Stimulated activated naive B cell treated with anti-CD40 and anti-IgM and Interleukin-4, amounts not matched to agents 10 μg/mL and 1 μg/mL and 100 μg/mL, for 72 hours (primary cell): ENCODE results near the gene IL6R.

Experiments used
- ATAC-seq, 2 donors: fragments of 150-1000 bp; cut with Tn5 transposase; replicated peaks; 2 replicates each; pipeline ENCODE4 v1.10.0; 2021; ENCODE audit warnings: moderate library complexity in 1 of 2
- DNase-seq: peaks from one replicate; pipeline ENCODE4 v3.0.0; 2021
- H3K27ac Mint-ChIP-seq: one replicate; pipeline ENCODE4 v1.8.0; 2022; ENCODE audit warnings: mild to moderate bottlenecking, mixed read lengths
- H3K27me3 Mint-ChIP-seq, 2 donors: one replicate each; pipeline ENCODE4 v1.8.0; 2022; ENCODE audit warnings: mixed read lengths in 2 of 2
- H3K36me3 Mint-ChIP-seq, 2 donors: one replicate each; pipeline ENCODE4 v1.8.0; 2022; ENCODE audit warnings: mixed read lengths in 2 of 2, mild to moderate bottlenecking in 1 of 2
- H3K4me1 Mint-ChIP-seq, 2 donors: one replicate each; pipeline ENCODE4 v1.8.0; 2022; ENCODE audit warnings: mixed read lengths in 2 of 2, mild to moderate bottlenecking in 1 of 2
- H3K4me3 Mint-ChIP-seq, 2 donors: one replicate each; pipeline ENCODE4 v1.8.0; 2022; ENCODE audit warnings: mild to moderate bottlenecking in 2 of 2, mixed read lengths in 2 of 2, moderate library complexity in 1 of 2
- H3K9me3 Mint-ChIP-seq, 2 donors: one replicate each; pipeline ENCODE4 v1.8.0; 2022; ENCODE audit warnings: mixed read lengths in 2 of 2, mild to moderate bottlenecking in 1 of 2

IL6R gene

GRCh38 chr1:154427173-154428139 lies 22.3 kb downstream of the IL6R start:
- Mint-ChIP-seq H3K9me3 (no peaks in the 10 kb centered on the region), H3K27ac (no peak overlapping the region), H3K27me3 (peaks cover 0 to 4% of the 10 kb centered on the region in 2 donors), H3K4me3 (no peak overlapping the region), H3K4me1 (peaks cover 4 to 5% of the 10 kb centered on the region in 2 donors), H3K36me3 (peaks cover 2 to 14% of the 10 kb centered on the region in 2 donors)
- DNase-seq (no peak), ATAC-seq (no peak)

- Mint-ChIP-seq H3K4me1 (peaks cover 4 to 5% of the 10 kb centered on the region in 2 donors), H3K4me3 (no peak overlapping the region), H3K27me3 (no peaks in the 10 kb centered on the region), H3K9me3 (no peaks in the 10 kb centered on the region), H3K36me3 (peaks cover 2 to 14% of the 10 kb centered on the region in 2 donors), H3K27ac (no peak overlapping the region)
- no peak for DNase-seq
- no peak for ATAC-seq
Observed at GRCh38 chr1:154429118-154429517, 24.0 kb downstream of the IL6R start.

- DNase-seq (no peak), ATAC-seq (no peak)
- Mint-ChIP-seq H3K27ac (no peak overlapping the region), H3K4me1 (peaks cover 4 to 5% of the 10 kb centered on the region in 2 donors), H3K4me3 (no peak overlapping the region), H3K27me3 (no peaks in the 10 kb centered on the region), H3K36me3 (peaks cover 2 to 14% of the 10 kb centered on the region in 2 donors), H3K9me3 (no peaks in the 10 kb centered on the region)
Observed at GRCh38 chr1:154429841-154430611, 24.9 kb downstream of the IL6R start.

- H3K27me3 Mint-ChIP-seq: no peaks in the 10 kb centered on the region
- H3K4me1 Mint-ChIP-seq: peaks cover 4 to 5% of the 10 kb centered on the region in 2 donors
- H3K27ac Mint-ChIP-seq: peak overlapping the region; percentile 71
- H3K4me3 Mint-ChIP-seq: no peak overlapping the region
- ATAC-seq (no peak), DNase-seq (no peak)
- no peaks in the 10 kb centered on the region for H3K9me3 Mint-ChIP-seq
- peaks cover 6 to 14% of the 10 kb centered on the region in 2 donors for H3K36me3 Mint-ChIP-seq
Observed at GRCh38 chr1:154430903-154431302, 25.8 kb downstream of the IL6R start.

GRCh38 chr1:154431586-154432373 lies 26.6 kb downstream of the IL6R start:
- Mint-ChIP-seq H3K4me3 (no peak overlapping the region), H3K9me3 (no peaks in the 10 kb centered on the region), H3K27me3 (no peaks in the 10 kb centered on the region), H3K36me3 (peaks cover 11 to 18% of the 10 kb centered on the region in 2 donors), H3K27ac (no peak overlapping the region), H3K4me1 (peaks cover 0 to 5% of the 10 kb centered on the region in 2 donors)
- peak in 1 of 2 donors; percentile 47 for ATAC-seq
- DNase-seq: no peak

GRCh38 chr1:154433161-154433764 lies 28.1 kb downstream of the IL6R start:
- H3K27me3 Mint-ChIP-seq: no peaks in the 10 kb centered on the region
- ATAC-seq (no peak), DNase-seq (no peak)
- H3K4me3 Mint-ChIP-seq: no peak overlapping the region
- peaks cover 13 to 21% of the 10 kb centered on the region in 2 donors for H3K36me3 Mint-ChIP-seq
- H3K27ac Mint-ChIP-seq: no peak overlapping the region
- peaks cover 4 to 7% of the 10 kb centered on the region in 2 donors for H3K4me1 Mint-ChIP-seq
- no peaks in the 10 kb centered on the region for H3K9me3 Mint-ChIP-seq

- Mint-ChIP-seq H3K4me1 (peaks cover 7 to 13% of the 10 kb centered on the region in 2 donors), H3K27me3 (no peaks in the 10 kb centered on the region), H3K4me3 (no peak overlapping the region), H3K36me3 (peaks cover 13 to 26% of the 10 kb centered on the region in 2 donors), H3K9me3 (no peaks in the 10 kb centered on the region), H3K27ac (no peak overlapping the region)
- ATAC-seq (no peak), DNase-seq (no peak)
Observed at GRCh38 chr1:154434346-154435085, 29.4 kb downstream of the IL6R start.

GRCh38 chr1:154435599-154436200 lies 30.6 kb downstream of the IL6R start:
- Mint-ChIP-seq H3K4me1 (peaks cover 13 to 24% of the 10 kb centered on the region in 2 donors), H3K36me3 (peaks cover 13 to 19% of the 10 kb centered on the region in 2 donors), H3K9me3 (no peaks in the 10 kb centered on the region), H3K27ac (no peak overlapping the region), H3K27me3 (no peaks in the 10 kb centered on the region), H3K4me3 (no peak overlapping the region)
- DNase-seq (no peak), ATAC-seq (no peak)

- DNase-seq (no peak), ATAC-seq (no peak)
- Mint-ChIP-seq H3K9me3 (no peaks in the 10 kb centered on the region), H3K27me3 (no peaks in the 10 kb centered on the region), H3K36me3 (peaks cover 12 to 21% of the 10 kb centered on the region in 2 donors), H3K27ac (no peak overlapping the region), H3K4me1 (peaks cover 18 to 31% of the 10 kb centered on the region in 2 donors), H3K4me3 (no peak overlapping the region)
Observed at GRCh38 chr1:154436433-154436832, 31.3 kb downstream of the IL6R start.

GRCh38 chr1:154440036-154440804 lies 35.1 kb downstream of the IL6R start:
- ATAC-seq: peak; percentile 79 to 83
- H3K27me3 Mint-ChIP-seq: peaks cover 0 to 8% of the 10 kb centered on the region in 2 donors
- H3K36me3 Mint-ChIP-seq: peaks cover 10 to 38% of the 10 kb centered on the region in 2 donors
- peak overlapping the region; percentile 13 to 60 for H3K4me3 Mint-ChIP-seq
- DNase-seq: no peak
- H3K9me3 Mint-ChIP-seq: no peaks in the 10 kb centered on the region
- H3K27ac Mint-ChIP-seq: peak overlapping the region; percentile 98
- peaks cover 21 to 44% of the 10 kb centered on the region in 2 donors for H3K4me1 Mint-ChIP-seq

- Mint-ChIP-seq H3K27ac (peak overlapping the region; percentile 40), H3K4me3 (no peak overlapping the region)
Observed at GRCh38 chr1:154441241-154441888, 36.2 kb downstream of the IL6R start.

More at GRCh38 chr1:154441241-154441888, 36.2 kb downstream of the IL6R start:
- ATAC-seq (no peak), DNase-seq (no peak)
- Mint-ChIP-seq H3K4me1 (peaks cover 20 to 46% of the 10 kb centered on the region in 2 donors), H3K9me3 (no peaks in the 10 kb centered on the region), H3K36me3 (peaks cover 11 to 44% of the 10 kb centered on the region in 2 donors), H3K27me3 (peaks cover 7 to 14% of the 10 kb centered on the region in 2 donors)
